Mesodermal cell (in vitro differentiated cells): ENCODE results near the gene MRPL11.
"Not testable (repeated sequence)": the region's sequence is repeated elsewhere in the genome, so short reads cannot be mapped to it uniquely, and the experiment has no call there.

Experiments used
- H3K27ac ChIP-seq: 2 replicates; pipeline ENCODE4 v1.7.0; 2013; ENCODE audit warnings: mild to moderate bottlenecking, low read depth, low read length, moderate library complexity; ENCODE audit not compliant: severe bottlenecking
- H3K36me3 ChIP-seq: 2 replicates; pipeline ENCODE4 v1.7.1; 2013; ENCODE audit warnings: mild to moderate bottlenecking, low read length, moderate library complexity; ENCODE audit not compliant: control insufficient read depth, insufficient read depth
- H3K4me1 ChIP-seq: one replicate; pipeline ENCODE4 v1.7.1; 2013; ENCODE audit warnings: mild to moderate bottlenecking, low read length; ENCODE audit not compliant: insufficient read depth, control insufficient read depth, poor library complexity, severe bottlenecking
- H3K4me3 ChIP-seq: 2 replicates; pipeline ENCODE4 v1.7.0; 2013; ENCODE audit warnings: low read length, control low read depth, mild to moderate bottlenecking; ENCODE audit not compliant: insufficient read depth, poor library complexity, severe bottlenecking; ENCODE audit errors: extremely low read depth
- H3K9me3 ChIP-seq: 2 replicates; pipeline ENCODE4 v1.7.1; 2013; ENCODE audit warnings: mild to moderate bottlenecking, low read length, moderate library complexity; ENCODE audit not compliant: control insufficient read depth
- WGBS, 2 experiments: methylation state at CpG; one replicate each; pipeline ENCODE4 v1.1.5; 2013; ENCODE audit warnings: missing lambda C conversion rate in 2 of 2; ENCODE audit not compliant: insufficient coverage in 2 of 2; 5-methylcytosine and 5-hydroxymethylcytosine counted together

The MRPL11 gene

GRCh38 chr11:66451663-66452062, 13.0 kb upstream of the MRPL11 start:
- Histone ChIP-seq H3K36me3 (no peaks in the 10 kb centered on the region), H3K9me3 (no peaks in the 10 kb centered on the region), H3K4me1 (no peaks in the 10 kb centered on the region), H3K4me3 (no peak overlapping the region), H3K27ac (no peak overlapping the region)
- 87 to 95% methylated on average over 3 of the region's 4 CpGs for WGBS, 2 experiments

DNA sequence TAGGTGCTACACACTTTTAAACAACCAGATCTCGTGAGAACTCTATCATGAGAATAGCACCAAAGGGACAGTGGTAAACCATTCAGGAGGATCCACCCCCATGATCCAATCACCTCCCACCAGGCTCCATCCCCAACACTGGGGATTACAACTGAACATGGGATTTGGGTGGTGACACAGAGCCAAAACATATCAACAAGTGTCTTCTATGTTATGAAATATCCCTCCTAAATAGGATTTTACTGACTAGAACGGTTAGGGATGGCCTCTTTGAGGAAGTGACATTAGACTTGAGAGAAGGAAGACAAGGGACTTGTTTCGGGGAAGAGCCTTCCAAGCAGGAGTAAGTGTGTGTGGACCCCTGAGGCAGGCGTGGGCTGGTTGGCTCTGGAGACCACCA, 11.9 kb upstream of the MRPL11 start:
- Histone ChIP-seq H3K36me3 (no peaks in the 10 kb centered on the region), H3K4me1 (no peaks in the 10 kb centered on the region)
- 87 to 91% methylated on average over 2 to 3 of the region's 4 CpGs for WGBS, 2 experiments

GRCh38 chr11:66448523-66448922, 9.9 kb upstream of the MRPL11 start:
- Histone ChIP-seq H3K36me3 (no peaks in the 10 kb centered on the region), H3K4me1 (no peaks in the 10 kb centered on the region), H3K4me3 (no peak overlapping the region), H3K27ac (no peak overlapping the region), H3K9me3 (peaks cover 4% of the 10 kb centered on the region)
- WGBS, 2 experiments, result 90 to 100% methylated on average over 1 to 3 of the region's 4 CpGs

More for the DNA sequence above, 11.9 kb upstream of the MRPL11 start:
- H3K9me3 ChIP-seq, result no peaks in the 10 kb centered on the region
- no peak overlapping the region for H3K27ac ChIP-seq
- no peak overlapping the region for H3K4me3 ChIP-seq

DNA sequence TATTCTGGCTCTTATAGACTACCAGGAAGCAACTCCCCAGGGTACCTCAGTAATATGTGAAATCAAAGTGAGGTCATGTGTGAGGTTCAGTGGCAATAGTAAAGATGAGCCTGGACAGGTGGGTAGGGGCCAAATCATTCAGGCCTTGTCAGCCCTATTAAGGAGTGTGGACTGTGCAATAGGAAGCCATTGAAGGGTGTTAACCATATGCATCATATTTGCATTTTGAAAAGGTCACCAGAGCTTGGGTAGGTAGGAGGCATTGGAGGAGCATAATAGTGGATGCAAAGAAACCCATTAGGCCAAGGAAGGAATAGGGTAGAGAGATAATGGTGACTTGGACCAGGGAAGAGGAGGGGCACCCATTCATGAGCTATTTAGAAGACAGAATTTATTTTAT, 8.4 kb upstream of the MRPL11 start:
- Histone ChIP-seq H3K9me3 (peaks cover 13% of the 10 kb centered on the region), H3K27ac (no peak overlapping the region), H3K4me3 (no peak overlapping the region), H3K36me3 (no peaks in the 10 kb centered on the region), H3K4me1 (no peaks in the 10 kb centered on the region)

DNA sequence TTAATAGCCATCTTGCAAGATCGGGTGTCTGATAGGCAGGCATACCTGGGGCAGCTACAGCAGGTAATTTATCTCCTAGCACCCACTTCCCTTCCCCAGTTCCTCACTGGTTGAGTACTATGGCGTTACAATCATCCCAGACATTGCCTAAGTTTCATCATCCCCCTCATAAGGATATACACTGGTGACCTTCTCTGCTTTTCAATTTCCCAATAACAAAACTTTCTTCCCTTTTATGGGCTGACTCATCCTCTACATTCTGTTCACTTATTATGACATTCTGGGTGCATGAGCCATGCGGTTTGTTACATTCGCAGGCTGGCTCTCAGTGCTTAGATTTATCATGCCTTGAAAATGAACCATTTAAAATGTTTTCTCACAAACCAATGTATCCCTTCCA, 5.0 kb upstream of the MRPL11 start:
- H3K4me1 ChIP-seq, result no peaks in the 10 kb centered on the region
- no peak overlapping the region for H3K27ac ChIP-seq
- WGBS, 2 experiments, result 88 to 95% methylated on average over 4 of the region's 4 CpGs
- H3K36me3 ChIP-seq, result no peaks in the 10 kb centered on the region
- H3K9me3 ChIP-seq, result peaks cover 13% of the 10 kb centered on the region
- H3K4me3 ChIP-seq, result no peak overlapping the region

DNA sequence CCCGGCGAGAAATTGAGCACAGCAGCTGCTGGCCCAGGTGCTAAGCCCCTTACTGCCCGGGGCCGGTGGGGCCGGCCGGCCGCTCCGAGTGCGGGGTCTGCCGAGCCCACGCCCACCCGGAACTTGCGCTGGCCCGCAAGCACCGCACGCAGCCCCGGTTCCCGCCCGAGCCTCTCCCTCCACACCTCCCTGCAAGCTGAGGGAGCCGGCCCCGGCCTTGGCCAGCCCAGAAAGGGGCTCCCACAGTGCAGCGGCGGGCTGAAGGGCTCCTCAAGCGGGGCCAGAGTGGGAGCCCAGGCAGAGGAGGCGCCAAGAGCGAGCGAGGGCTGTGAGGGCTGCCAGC, 2.3 kb upstream of the MRPL11 start:
- WGBS, 2 experiments, result 94 to 95% methylated on average over 18 to 25 of the region's 27 CpGs
- H3K9me3 ChIP-seq, result peaks cover 13% of the 10 kb centered on the region
- peaks cover 13% of the 10 kb centered on the region for H3K36me3 ChIP-seq
- not testable (repeated sequence) for H3K4me1 ChIP-seq, H3K27ac ChIP-seq, H3K4me3 ChIP-seq

- H3K27ac ChIP-seq, H3K4me3 ChIP-seq, H3K4me1 ChIP-seq: not testable (repeated sequence)
- 87 to 93% methylated on average over 16 to 23 of the region's 29 CpGs for WGBS, 2 experiments
- Histone ChIP-seq H3K36me3 (peaks cover 19% of the 10 kb centered on the region), H3K9me3 (peaks cover 13% of the 10 kb centered on the region)
These were observed 1.7 kb upstream of the MRPL11 start for GRCh38 chr11:66440101-66440939.

DNA sequence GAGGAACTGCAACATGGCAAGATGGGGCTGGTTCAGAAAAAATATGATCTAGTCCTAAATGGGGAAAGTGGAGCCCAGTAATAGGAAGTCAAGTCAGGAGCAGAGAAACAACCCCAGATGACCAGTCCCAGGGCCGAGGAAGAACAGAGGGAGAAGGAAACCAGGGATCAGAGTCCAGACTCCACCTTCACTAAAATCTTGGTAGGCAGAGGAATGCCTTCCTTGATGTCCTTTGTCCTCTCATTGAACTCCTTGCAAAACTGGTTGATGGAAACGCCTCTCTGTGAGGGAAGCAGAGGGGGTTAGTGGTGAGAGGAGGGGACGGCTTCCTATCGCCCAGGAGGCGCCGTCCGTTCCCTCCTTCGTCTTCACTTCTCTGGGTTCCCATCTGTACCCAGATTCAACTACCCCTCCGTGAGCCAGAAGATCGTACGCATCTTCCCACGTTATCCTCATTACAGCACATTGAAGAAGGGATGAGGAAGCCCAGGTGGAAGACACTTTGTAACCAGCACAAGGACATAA, 607 bp downstream of the MRPL11 start:
- H3K36me3 ChIP-seq, result peaks cover 24% of the 10 kb centered on the region
- H3K9me3 ChIP-seq, result peaks cover 4% of the 10 kb centered on the region
- no peak overlapping the region for H3K27ac ChIP-seq
- no peaks in the 10 kb centered on the region for H3K4me1 ChIP-seq
- H3K4me3 ChIP-seq, result peak overlapping the region; percentile 82
- 14 to 60% methylated on average over 1 to 4 of the region's 12 CpGs for WGBS, 2 experiments

DNA sequence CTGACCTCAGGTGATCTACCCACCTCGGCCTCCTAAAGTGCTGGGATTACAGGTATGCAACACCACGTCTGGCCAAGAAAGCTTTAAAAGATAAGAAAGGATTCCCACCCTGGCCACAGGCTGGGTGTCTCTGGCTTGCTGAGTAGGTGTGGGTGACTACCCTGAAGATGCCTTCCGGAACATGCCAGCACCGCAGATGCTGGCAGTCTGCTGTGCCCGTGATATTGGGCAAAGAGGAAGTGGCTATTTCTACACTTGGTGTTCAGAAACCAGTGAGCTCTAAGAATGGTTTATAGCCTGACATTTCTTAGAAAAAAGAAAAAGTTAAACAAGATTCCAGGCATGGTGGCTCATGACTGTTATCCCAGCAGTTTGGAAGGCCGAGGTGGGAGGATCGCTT, 6.1 kb downstream of the MRPL11 start:
- WGBS, 2 experiments, result 94 to 96% methylated on average over 5 to 7 of the region's 7 CpGs
- Histone ChIP-seq H3K36me3 (peaks cover 29% of the 10 kb centered on the region), H3K4me3 (no peak overlapping the region), H3K4me1 (no peaks in the 10 kb centered on the region), H3K9me3 (no peaks in the 10 kb centered on the region), H3K27ac (no peak overlapping the region)

GRCh38 chr11:66431871-66432329, 6.7 kb downstream of the MRPL11 start:
- H3K9me3 ChIP-seq, H3K4me1 ChIP-seq, H3K4me3 ChIP-seq, H3K27ac ChIP-seq: not testable (repeated sequence)
- 85 to 95% methylated on average over 5 to 7 of the region's 8 CpGs for WGBS, 2 experiments
- peaks cover 28% of the 10 kb centered on the region for H3K36me3 ChIP-seq

- H3K9me3 ChIP-seq, H3K27ac ChIP-seq, H3K4me3 ChIP-seq, H3K4me1 ChIP-seq: not testable (repeated sequence)
- H3K36me3 ChIP-seq, result peaks cover 27% of the 10 kb centered on the region
These were observed 7.4 kb downstream of the MRPL11 start for GRCh38 chr11:66431287-66431686.
